ENCODE data around the gene MYO18A.

GRCh38 chr17:29085223-29085622 is 95.0 kb downstream of the MYO18A start:
- TF ChIP-seq CTCF (IDR thresholded peaks at IDR 0.05): no peak
- TF ChIP-seq POLR2A (IDR thresholded peaks at IDR 0.05): no peak
